A549 (cell line): ENCODE measurements around the gene TAT. TPM values are rescaled to one million over a fixed set of nuclear protein-coding genes. Genes with fewer than 3 reads are reported as not detected.
A peak's percentile ranks its signal among the peaks of the same experiment; 100 is the strongest.

Experiments
- ATAC-seq, 2 experiments: fragments of 200-7000 bp in 1 of 2; fragments of >200 bp in 1 of 2; cut with Nextera tagmentation in 1 of 2; cut with Tn5 transposase in 1 of 2; 3 replicates each; pipeline versions ENCODE4 v1.8.0 to v1.9.1; 2018 to 2020; ENCODE audit warnings: mild to moderate bottlenecking in 1 of 2, moderate library complexity in 1 of 2
- CTCF ChIA-PET: fragments of 300-600 bp; sonication (Branson Sonifier 250); formaldehyde crosslinking; extraction: SDS; loops from one replicate; lab custom pipeline; 2021; ENCODE audit warnings: antibody characterized with exemption, inconsistent platforms; lab: Yijun Ruan, JAX
- POLR2A ChIA-PET: fragments of 350-600 bp; formaldehyde crosslinking; extraction: SDS; loops from one replicate; lab custom pipeline; 2021; ENCODE audit warnings: antibody characterized with exemption, inconsistent platforms; lab: Yijun Ruan, JAX
- DNase-seq, 2 experiments: peaks; one replicate each; pipeline versions ENCODE4 v3.0.0 to v3.0.0-alpha.2; 2011 to 2016; ENCODE audit warnings: low read depth in 1 of 2, low spot score in 1 of 2
- FAIRE-seq: peaks from 2 replicates; lab custom pipeline; 2011; peaks lifted over from hg19 to GRCh38; lab: Jason Lieb, UNC
- H3K27ac ChIP-seq, 2 experiments: fragments of >200 bp; sonication (Bioruptor Twin); formaldehyde crosslinking; 3 replicates each; pipeline ENCODE4 v1.5.1; 2016 to 2017
- H3K4me1 ChIP-seq: fragments of >200 bp; sonication (Bioruptor Twin); formaldehyde crosslinking; 3 replicates; pipeline ENCODE4 v1.6.1; 2016
- H3K4me2 ChIP-seq: fragments of >200 bp; sonication (Bioruptor Twin); formaldehyde crosslinking; 3 replicates; pipeline ENCODE4 v1.6.1; 2016
- H3K4me3 ChIP-seq: fragments of >200 bp; sonication (Bioruptor Twin); formaldehyde crosslinking; 3 replicates; pipeline ENCODE4 v1.5.1; 2016
- H3K9me3 ChIP-seq: fragments of >200 bp; sonication (Bioruptor Twin); formaldehyde crosslinking; 3 replicates; pipeline ENCODE4 v1.6.1; 2016
- CEBPB ChIP-seq, 2 experiments: fragments of >200 bp in 1 of 2; sonication (Bioruptor Twin) in 1 of 2; formaldehyde crosslinking in 1 of 2; IDR thresholded peaks; 2 replicates each; pipeline ENCODE4 v1.6.1; 2012 to 2016
- CHD4 ChIP-seq: fragments of 200-600 bp; sonication (generic); IDR thresholded peaks from 2 replicates; pipeline ENCODE4 v1.6.1; 2016; ENCODE audit warnings: antibody characterized with exemption, mild to moderate bottlenecking, borderline replicate concordance
- FOSB ChIP-seq: fragments of 250-450 bp; sonication (Bioruptor Pico); IDR thresholded peaks from 2 replicates; pipeline ENCODE4 v1.5.0; 2020; ENCODE audit warnings: mild to moderate bottlenecking, moderate library complexity
- FOSL2 ChIP-seq, 2 experiments: fragments of 450-650 bp in 1 of 2; fragments of >200 bp in 1 of 2; sonication (Bioruptor Twin) in 1 of 2; formaldehyde crosslinking; IDR thresholded peaks; 2 replicates each; pipeline versions ENCODE4 v1.5.0 to v1.6.1; 2016 to 2020; ENCODE audit warnings: mild to moderate bottlenecking in 1 of 2, moderate library complexity in 1 of 2
- FOXS1 ChIP-seq: fragments of 250-450 bp; sonication (Bioruptor Pico); IDR thresholded peaks from 2 replicates; pipeline ENCODE4 v1.5.0; 2020; ENCODE audit warnings: mild to moderate bottlenecking, moderate library complexity
- GATA3 ChIP-seq: IDR thresholded peaks from 2 replicates; pipeline ENCODE4 v1.6.1; 2012; ENCODE audit warnings: borderline replicate concordance
- HDAC2 ChIP-seq: fragments of 200-600 bp; sonication (generic); IDR thresholded peaks from 2 replicates; pipeline ENCODE4 v1.6.1; 2016
- HEYL ChIP-seq: fragments of 250-450 bp; sonication (Bioruptor Pico); IDR thresholded peaks from 2 replicates; pipeline ENCODE4 v1.8.0; 2021; ENCODE audit warnings: mild to moderate bottlenecking, moderate library complexity
- HOXB13 ChIP-seq: fragments of 250-450 bp; sonication (Bioruptor Pico); IDR thresholded peaks from 2 replicates; pipeline ENCODE4 v1.5.0; 2020; ENCODE audit warnings: low read depth, mild to moderate bottlenecking, moderate library complexity
- JUN ChIP-seq, 2 experiments: fragments of >200 bp; sonication (Bioruptor Twin); formaldehyde crosslinking; IDR thresholded peaks; 2 replicates in 1 of 2; 3 replicates in 1 of 2; pipeline ENCODE4 v1.6.1; 2016 to 2017
- RAD21 ChIP-seq, 2 experiments: fragments of >200 bp in 1 of 2; sonication (Bioruptor Twin) in 1 of 2; formaldehyde crosslinking in 1 of 2; IDR thresholded peaks in 1 of 2; conservative IDR thresholded peaks in 1 of 2; 2 replicates in 1 of 2; 3 replicates in 1 of 2; pipeline ENCODE4 v1.6.1; 2012 to 2018; ENCODE audit warnings: inconsistent platforms in 1 of 2
- RCOR1 ChIP-seq: fragments of 150-350 bp; IDR thresholded peaks from 2 replicates; pipeline ENCODE4 v1.6.1; 2014; ENCODE audit warnings: antibody characterized with exemption, low read length, low read depth
- RFX5 ChIP-seq: fragments of 450-650 bp; IDR thresholded peaks from 2 replicates; pipeline ENCODE4 v1.7.1; 2014; ENCODE audit warnings: antibody characterized with exemption, mild to moderate bottlenecking, moderate library complexity
- SMC3 ChIP-seq: fragments of >200 bp; sonication (Bioruptor Twin); formaldehyde crosslinking; IDR thresholded peaks from 3 replicates; pipeline ENCODE4 v1.6.1; 2018; ENCODE audit warnings: inconsistent platforms
- TFCP2L1 ChIP-seq: fragments of 250-450 bp; sonication (Bioruptor Pico); IDR thresholded peaks from 2 replicates; pipeline ENCODE4 v1.5.0; 2021; ENCODE audit warnings: mild to moderate bottlenecking
- TP53 ChIP-seq: fragments of 250-450 bp; sonication (Bioruptor Pico); IDR thresholded peaks from 2 replicates; pipeline ENCODE4 v1.5.0; 2021; ENCODE audit warnings: mild to moderate bottlenecking, moderate library complexity
- ZC3H11A ChIP-seq: fragments of 450-650 bp; IDR thresholded peaks from 2 replicates; pipeline ENCODE4 v1.6.1; 2014; ENCODE audit warnings: antibody characterized with exemption, mild to moderate bottlenecking
- ZNF302 ChIP-seq: fragments of 250-450 bp; sonication (Bioruptor Pico); IDR thresholded peaks from 2 replicates; pipeline ENCODE4 v1.9.0; 2021; ENCODE audit warnings: inconsistent platforms, mild to moderate bottlenecking, moderate library complexity
- WGBS: methylation state at CpG from one replicate; pipeline ENCODE4 v1.1.6; 2017; ENCODE audit errors: missing lambda C conversion rate; 5-methylcytosine and 5-hydroxymethylcytosine counted together
- polyA plus RNA-seq, 4 experiments: library from polyadenylated mRNA; depleted of rRNA in 3 of 4; stranded (reverse); fragments of >200 nt; fragmentation: RNase III in 1 of 4; extraction: RNeasy Plus Mini Kit Qiagen cat#74134 plus additional on column Dnase treatment in 1 of 4; gene quantifications; 2 replicates in 3 of 4; 3 replicates in 1 of 4; pipeline ENCODE4 v1.2.3, GENCODE V29; 2011 to 2017
- TF ChIP-seq, protein P1 (sequence below): fragments of >200 bp; sonication (Bioruptor Twin); formaldehyde crosslinking; IDR thresholded peaks from 3 replicates; pipeline ENCODE4 v1.6.1; 2016
- TF ChIP-seq, protein P2 (sequence below): fragments of 250-450 bp; sonication (Bioruptor Pico); IDR thresholded peaks from 2 replicates; pipeline ENCODE4 v1.5.0; 2020; ENCODE audit warnings: low read depth, mild to moderate bottlenecking, moderate library complexity
- TF ChIP-seq, protein P3 (sequence below): fragments of >200 bp; sonication (Bioruptor Twin); formaldehyde crosslinking; IDR thresholded peaks from 3 replicates; pipeline ENCODE4 v1.5.1; 2016
- TF ChIP-seq, protein P4 (sequence below): IDR thresholded peaks from 2 replicates; pipeline ENCODE4 v1.6.1; 2012
- TF ChIP-seq, protein P5 (sequence below): IDR thresholded peaks from 2 replicates; pipeline ENCODE4 v1.6.1; 2012
- TF ChIP-seq, protein P6 (sequence below): fragments of 150-350 bp; IDR thresholded peaks from 2 replicates; pipeline ENCODE4 v1.6.1; 2014; ENCODE audit warnings: low read depth, mild to moderate bottlenecking, low read length

TAT gene
- polyA plus RNA-seq, 2 of the 4 experiments (the other 2 are of a cell fraction), result 0.06 to 0.30 TPM

DNA sequence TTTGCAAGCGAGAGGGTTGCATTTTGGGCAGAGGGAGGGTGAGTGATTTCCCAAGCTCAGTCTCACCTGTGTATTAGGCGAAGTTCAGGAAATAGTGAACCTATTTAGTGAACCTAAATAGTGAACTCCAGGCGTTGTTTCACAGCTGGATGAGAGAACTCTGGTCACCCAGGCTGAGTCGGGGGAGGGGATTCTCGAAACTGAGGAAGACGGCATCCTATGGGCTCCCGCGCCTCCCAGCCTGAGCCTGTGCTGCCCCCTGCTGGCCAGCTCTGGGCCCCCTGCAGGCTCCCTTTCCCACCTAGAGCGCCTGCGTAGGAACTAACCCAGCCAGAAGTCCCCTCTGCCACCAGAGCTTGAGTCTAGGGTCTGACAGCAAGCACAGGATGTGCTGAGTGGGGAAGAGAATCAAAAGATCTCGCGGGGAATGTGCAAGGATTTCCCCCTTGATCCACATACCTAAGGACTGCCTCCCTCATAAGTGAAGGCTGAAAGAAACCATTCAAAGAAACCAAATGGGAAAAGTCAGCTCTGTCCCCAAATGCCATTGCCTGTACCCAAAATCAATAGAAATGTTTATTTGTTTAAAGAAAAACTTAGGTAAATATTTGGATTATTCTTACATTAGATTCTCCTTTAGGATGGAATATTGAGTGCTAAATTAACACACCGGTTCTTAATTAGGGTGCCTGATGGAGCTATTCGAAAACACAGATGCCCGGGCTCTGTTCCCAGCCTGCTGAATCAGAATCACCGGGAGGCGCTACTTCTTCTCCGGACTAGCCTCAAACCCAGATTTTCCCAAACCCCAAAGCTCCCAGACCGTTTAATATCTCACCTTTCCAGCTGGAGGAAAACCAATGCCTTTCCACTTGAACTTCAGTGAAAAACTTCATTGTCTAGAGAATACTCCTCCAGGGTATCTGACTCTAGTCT lies 34.3 kb upstream of the TAT start:
- CTCF ChIA-PET, result interaction anchor here (0.6 to 7.1 kb wide), 58 partner anchors 9 to 1767 kb away, joined by 3 to 91 read pairs (median 5); partner anchors contain the start of genes CHST4, TAT and ZNF23
- POLR2A ChIA-PET, result interaction anchor here (0.6 to 1.9 kb wide), 3 partner anchors 46 to 245 kb away, joined by 4 to 22 read pairs (median 6); no protein-coding TSS in a partner anchor
- 9% methylated on average over 19 of the region's 19 CpGs for WGBS

DNA sequence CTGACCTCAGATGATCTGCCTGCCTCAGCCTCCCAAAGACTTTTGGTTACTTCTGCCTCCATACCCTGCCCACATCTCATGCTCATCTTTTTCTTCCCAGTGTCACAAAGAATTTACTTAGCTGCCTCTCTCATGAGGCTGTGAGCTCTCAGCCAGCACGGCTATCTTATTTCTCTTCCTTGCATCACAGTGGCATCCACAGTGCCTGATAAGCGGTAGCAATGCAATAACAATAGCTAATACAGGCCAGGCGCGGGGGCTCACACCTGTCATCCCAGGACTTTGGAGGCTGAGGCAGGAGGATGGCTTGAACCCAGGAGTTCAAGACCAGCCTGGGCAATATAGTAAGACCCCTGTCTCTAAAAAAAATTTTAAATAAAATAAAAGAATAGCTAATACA lies 33.6 kb upstream of the TAT start:
- POLR2A ChIA-PET, result interaction anchor here (0.9 to 1.9 kb wide), 2 partner anchors 46 to 198 kb away, joined by 4 to 22 read pairs; no protein-coding TSS in a partner anchor
- Histone ChIP-seq H3K9me3 (no peaks in the 10 kb centered on the region), H3K4me2 (peak overlapping the region; percentile 72), H3K4me3 (no peak overlapping the region), H3K27ac (no peak overlapping the region; a peak in 1 of 6 replicates), H3K4me1 (peaks cover 9% of the 10 kb centered on the region; the same call in 2 of the 3 replicates)
- FAIRE-seq (no peak), DNase-seq (no peak), ATAC-seq (no peak)
- CTCF ChIA-PET, result interaction anchor here (0.6 to 7.1 kb wide), 54 partner anchors 8 to 853 kb away, joined by 3 to 91 read pairs (median 5); partner anchors contain the start of genes CHST4, TAT and ZNF23
- WGBS, result 56% methylated on average over 4 of the region's 4 CpGs
- no peak for TF ChIP-seq FOXS1 (CRISPR knock-in tag)
- TF ChIP-seq JUN (IDR thresholded peaks at IDR 0.05), result no peak
- TF ChIP-seq RFX5, result no peak
- TF ChIP-seq, protein P1, sequence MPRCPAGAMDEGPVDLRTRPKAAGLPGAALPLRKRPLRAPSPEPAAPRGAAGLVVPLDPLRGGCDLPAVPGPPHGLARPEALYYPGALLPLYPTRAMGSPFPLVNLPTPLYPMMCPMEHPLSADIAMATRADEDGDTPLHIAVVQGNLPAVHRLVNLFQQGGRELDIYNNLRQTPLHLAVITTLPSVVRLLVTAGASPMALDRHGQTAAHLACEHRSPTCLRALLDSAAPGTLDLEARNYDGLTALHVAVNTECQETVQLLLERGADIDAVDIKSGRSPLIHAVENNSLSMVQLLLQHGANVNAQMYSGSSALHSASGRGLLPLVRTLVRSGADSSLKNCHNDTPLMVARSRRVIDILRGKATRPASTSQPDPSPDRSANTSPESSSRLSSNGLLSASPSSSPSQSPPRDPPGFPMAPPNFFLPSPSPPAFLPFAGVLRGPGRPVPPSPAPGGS, result no peak
- no peak for TF ChIP-seq TP53
- TF ChIP-seq FOSL2 (IDR thresholded peaks at IDR 0.05), result no peak
- no peak for TF ChIP-seq FOSL2 (CRISPR knock-in tag; IDR thresholded peaks at IDR 0.05)
- TF ChIP-seq HOXB13 (CRISPR knock-in tag), result no peak
- no peak for TF ChIP-seq CHD4

More for the DNA sequence above, 34.3 kb upstream of the TAT start:
- H3K27ac ChIP-seq, result no peak overlapping the region; a peak in 1 of 6 replicates
- DNase-seq (peak; percentile 76 to 84), FAIRE-seq (no peak), ATAC-seq (peak; percentile 97)
- H3K4me1 ChIP-seq, result peaks cover 9% of the 10 kb centered on the region; the same call in 2 of the 3 replicates
- H3K4me3 ChIP-seq, result peak overlapping the region; percentile 3; the same call in 1 of the 3 replicates
- no peaks in the 10 kb centered on the region for H3K9me3 ChIP-seq
- TF ChIP-seq, protein P2, sequence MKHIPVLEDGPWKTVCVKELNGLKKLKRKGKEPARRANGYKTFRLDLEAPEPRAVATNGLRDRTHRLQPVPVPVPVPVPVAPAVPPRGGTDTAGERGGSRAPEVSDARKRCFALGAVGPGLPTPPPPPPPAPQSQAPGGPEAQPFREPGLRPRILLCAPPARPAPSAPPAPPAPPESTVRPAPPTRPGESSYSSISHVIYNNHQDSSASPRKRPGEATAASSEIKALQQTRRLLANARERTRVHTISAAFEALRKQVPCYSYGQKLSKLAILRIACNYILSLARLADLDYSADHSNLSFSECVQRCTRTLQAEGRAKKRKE (CRISPR knock-in tag), result no peak
- TF ChIP-seq SMC3, result peak; percentile 92
- TF ChIP-seq TFCP2L1 (CRISPR knock-in tag), result no peak
- TF ChIP-seq HEYL (CRISPR knock-in tag), result no peak
- TF ChIP-seq ZNF302 (CRISPR knock-in tag), result no peak
- TF ChIP-seq, protein P3, sequence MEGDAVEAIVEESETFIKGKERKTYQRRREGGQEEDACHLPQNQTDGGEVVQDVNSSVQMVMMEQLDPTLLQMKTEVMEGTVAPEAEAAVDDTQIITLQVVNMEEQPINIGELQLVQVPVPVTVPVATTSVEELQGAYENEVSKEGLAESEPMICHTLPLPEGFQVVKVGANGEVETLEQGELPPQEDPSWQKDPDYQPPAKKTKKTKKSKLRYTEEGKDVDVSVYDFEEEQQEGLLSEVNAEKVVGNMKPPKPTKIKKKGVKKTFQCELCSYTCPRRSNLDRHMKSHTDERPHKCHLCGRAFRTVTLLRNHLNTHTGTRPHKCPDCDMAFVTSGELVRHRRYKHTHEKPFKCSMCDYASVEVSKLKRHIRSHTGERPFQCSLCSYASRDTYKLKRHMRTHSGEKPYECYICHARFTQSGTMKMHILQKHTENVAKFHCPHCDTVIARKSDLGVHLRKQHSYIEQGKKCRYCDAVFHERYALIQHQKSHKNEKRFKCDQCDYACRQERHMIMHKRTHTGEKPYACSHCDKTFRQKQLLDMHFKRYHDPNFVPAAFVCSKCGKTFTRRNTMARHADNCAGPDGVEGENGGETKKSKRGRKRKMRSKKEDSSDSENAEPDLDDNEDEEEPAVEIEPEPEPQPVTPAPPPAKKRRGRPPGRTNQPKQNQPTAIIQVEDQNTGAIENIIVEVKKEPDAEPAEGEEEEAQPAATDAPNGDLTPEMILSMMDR, result peak; percentile 94
- TF ChIP-seq, protein P4, sequence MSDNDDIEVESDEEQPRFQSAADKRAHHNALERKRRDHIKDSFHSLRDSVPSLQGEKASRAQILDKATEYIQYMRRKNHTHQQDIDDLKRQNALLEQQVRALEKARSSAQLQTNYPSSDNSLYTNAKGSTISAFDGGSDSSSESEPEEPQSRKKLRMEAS, result no peak
- no peak for TF ChIP-seq TP53
- TF ChIP-seq HOXB13 (CRISPR knock-in tag), result no peak
- TF ChIP-seq GATA3, result no peak
- TF ChIP-seq, protein P5, sequence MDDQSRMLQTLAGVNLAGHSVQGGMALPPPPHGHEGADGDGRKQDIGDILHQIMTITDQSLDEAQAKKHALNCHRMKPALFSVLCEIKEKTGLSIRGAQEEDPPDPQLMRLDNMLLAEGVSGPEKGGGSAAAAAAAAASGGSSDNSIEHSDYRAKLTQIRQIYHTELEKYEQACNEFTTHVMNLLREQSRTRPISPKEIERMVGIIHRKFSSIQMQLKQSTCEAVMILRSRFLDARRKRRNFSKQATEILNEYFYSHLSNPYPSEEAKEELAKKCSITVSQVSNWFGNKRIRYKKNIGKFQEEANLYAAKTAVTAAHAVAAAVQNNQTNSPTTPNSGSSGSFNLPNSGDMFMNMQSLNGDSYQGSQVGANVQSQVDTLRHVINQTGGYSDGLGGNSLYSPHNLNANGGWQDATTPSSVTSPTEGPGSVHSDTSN, result no peak
- TF ChIP-seq RAD21 (conservative IDR thresholded peaks at IDR 0.05 in 1 of 2, IDR thresholded peaks at IDR 0.05 in 1 of 2), result peak; percentile 91 to 95
- no peak for TF ChIP-seq HDAC2
- TF ChIP-seq RCOR1, result no peak
- TF ChIP-seq, protein P6, sequence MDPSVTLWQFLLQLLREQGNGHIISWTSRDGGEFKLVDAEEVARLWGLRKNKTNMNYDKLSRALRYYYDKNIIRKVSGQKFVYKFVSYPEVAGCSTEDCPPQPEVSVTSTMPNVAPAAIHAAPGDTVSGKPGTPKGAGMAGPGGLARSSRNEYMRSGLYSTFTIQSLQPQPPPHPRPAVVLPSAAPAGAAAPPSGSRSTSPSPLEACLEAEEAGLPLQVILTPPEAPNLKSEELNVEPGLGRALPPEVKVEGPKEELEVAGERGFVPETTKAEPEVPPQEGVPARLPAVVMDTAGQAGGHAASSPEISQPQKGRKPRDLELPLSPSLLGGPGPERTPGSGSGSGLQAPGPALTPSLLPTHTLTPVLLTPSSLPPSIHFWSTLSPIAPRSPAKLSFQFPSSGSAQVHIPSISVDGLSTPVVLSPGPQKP, result no peak
- no peak for TF ChIP-seq FOSB (CRISPR knock-in tag)
- no peak for TF ChIP-seq ZC3H11A
- TF ChIP-seq FOSL2 (IDR thresholded peaks at IDR 0.05), result no peak
- TF ChIP-seq FOSL2 (CRISPR knock-in tag; IDR thresholded peaks at IDR 0.05), result no peak
- TF ChIP-seq RFX5, result no peak
- TF ChIP-seq CEBPB (IDR thresholded peaks at IDR 0.05), result no peak
- H3K4me2 ChIP-seq, result peak overlapping the region; percentile 72
